Kidney (tissue), 14 donors: ENCODE results near the gene TTC39C. TPM values are rescaled to one million over a fixed set of nuclear protein-coding genes. Genes with fewer than 3 reads are reported as not detected.

Experiments used
- DNase-seq, 5 donors: peaks; one replicate each; pipeline ENCODE4 v3.0.0-alpha.2; 2013 to 2020
- FAIRE-seq: peaks from 2 replicates; lab custom pipeline; 2012; peaks lifted over from hg19 to GRCh38; lab: Jason Lieb, UNC
- H3K27ac ChIP-seq, 2 donors: one replicate each; pipeline ENCODE4 v1.7.0; 2013; ENCODE audit warnings: low read depth in 2 of 2, low read length in 2 of 2, inconsistent platforms in 1 of 2
- H3K27me3 ChIP-seq: one replicate; pipeline ENCODE4 v1.7.1; 2013; ENCODE audit warnings: low read length, inconsistent platforms; ENCODE audit not compliant: control insufficient read depth, insufficient read depth
- H3K36me3 ChIP-seq, 3 donors: one replicate each; pipeline versions ENCODE4 v1.7.0 to v1.7.1; 2013; ENCODE audit warnings: low read length in 3 of 3, control low read depth in 1 of 3, inconsistent platforms in 1 of 3; ENCODE audit not compliant: insufficient read depth in 3 of 3, control insufficient read depth in 2 of 3
- H3K4me1 ChIP-seq, 3 donors: one replicate each; pipeline versions ENCODE4 v1.7.0 to v1.7.1; 2013; ENCODE audit warnings: low read length in 3 of 3, inconsistent platforms in 1 of 3, low read depth in 1 of 3; ENCODE audit not compliant: control insufficient read depth in 2 of 3, insufficient read depth in 2 of 3
- H3K4me3 ChIP-seq, 3 donors: one replicate each; pipeline versions ENCODE4 v1.7.0 to v1.8.1; 2013; ENCODE audit warnings: low read length in 3 of 3, control low read depth in 1 of 3, inconsistent platforms in 1 of 3
- H3K9ac ChIP-seq, 3 donors: one replicate each; pipeline versions ENCODE4 v1.7.0 to v1.7.1; 2013; ENCODE audit warnings: low read length in 3 of 3, control low read depth in 1 of 3, inconsistent platforms in 1 of 3
- H3K9me3 ChIP-seq, 3 donors: one replicate each; pipeline versions ENCODE4 v1.7.0 to v1.7.1; 2013; ENCODE audit warnings: low read length in 3 of 3, control low read depth in 1 of 3, inconsistent platforms in 1 of 3; ENCODE audit not compliant: control insufficient read depth in 2 of 3, insufficient read depth in 1 of 3
- intact Hi-C: fragments of 100-400 bp; cut with DNase I; formaldehyde crosslinking; loops from one replicate; pipeline ENCODE4 v1.11.1; 2022
- polyA plus RNA-seq: library from polyadenylated mRNA; stranded (reverse); fragments of 350-450 nt; fragmentation: Illumina TruSeq; extraction: RNeasy Lipid Tissue Mini Kit (QIAGEN cat#74804); gene quantifications from one replicate; pipeline ENCODE4 v1.2.3, GENCODE V29; 2014; ENCODE audit warnings: low read depth, low replicate concordance; ENCODE audit not compliant: insufficient read depth
- total RNA-seq: library from RNA; stranded (reverse); fragmentation: NEBNext Ultra II Directional; extraction: Animal tissue kit (Norgen Biotek cat#: 25700); gene quantifications from one replicate; pipeline ENCODE4 v1.2.1, GENCODE V29; 2021
- TF ChIP-seq, protein P1 (sequence below): IDR thresholded peaks from 3 replicates; pipeline ENCODE4 v1.5.1; 2012; ENCODE audit warnings: mild to moderate bottlenecking, moderate library complexity, borderline replicate concordance; ENCODE audit not compliant: insufficient read depth; ENCODE audit errors: extremely low read depth
- donor health status: control.
- donor health status: control.
- donor health status: control.
- donor health status: control.
- donor health status: control.
- donor health status: DM: yes; HTN: yes; CAD: no.
- donor health status: Normal renal cell carcinoma (clear cell type).

Gene TTC39C
- total and polyA plus RNA-seq, 2 donors from 2014 or later: 2.8 to 17.4 TPM

DNA sequence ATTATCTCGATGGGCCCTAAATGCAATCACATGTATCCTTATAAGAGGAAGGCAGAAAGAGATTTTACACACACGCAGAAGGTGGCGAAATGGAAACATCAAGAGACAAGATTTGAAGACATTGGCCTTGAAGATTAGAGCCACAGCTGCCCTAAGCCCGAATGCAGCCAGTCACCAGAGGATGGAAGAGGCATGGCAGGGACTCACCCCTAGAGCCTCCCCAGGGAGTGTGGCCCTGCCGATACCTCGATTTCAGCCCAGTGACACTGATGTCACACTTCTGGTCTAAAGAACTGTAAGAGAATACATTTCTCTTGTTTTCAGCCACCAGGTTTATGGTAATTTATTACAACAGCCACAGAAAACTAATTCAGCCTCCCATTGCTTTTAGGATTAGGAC lies 17.4 kb downstream of the TTC39C start:
- H3K4me3 ChIP-seq: no peak overlapping the region
- no peaks in the 10 kb centered on the region for H3K4me1 ChIP-seq
- TF ChIP-seq, protein P1, sequence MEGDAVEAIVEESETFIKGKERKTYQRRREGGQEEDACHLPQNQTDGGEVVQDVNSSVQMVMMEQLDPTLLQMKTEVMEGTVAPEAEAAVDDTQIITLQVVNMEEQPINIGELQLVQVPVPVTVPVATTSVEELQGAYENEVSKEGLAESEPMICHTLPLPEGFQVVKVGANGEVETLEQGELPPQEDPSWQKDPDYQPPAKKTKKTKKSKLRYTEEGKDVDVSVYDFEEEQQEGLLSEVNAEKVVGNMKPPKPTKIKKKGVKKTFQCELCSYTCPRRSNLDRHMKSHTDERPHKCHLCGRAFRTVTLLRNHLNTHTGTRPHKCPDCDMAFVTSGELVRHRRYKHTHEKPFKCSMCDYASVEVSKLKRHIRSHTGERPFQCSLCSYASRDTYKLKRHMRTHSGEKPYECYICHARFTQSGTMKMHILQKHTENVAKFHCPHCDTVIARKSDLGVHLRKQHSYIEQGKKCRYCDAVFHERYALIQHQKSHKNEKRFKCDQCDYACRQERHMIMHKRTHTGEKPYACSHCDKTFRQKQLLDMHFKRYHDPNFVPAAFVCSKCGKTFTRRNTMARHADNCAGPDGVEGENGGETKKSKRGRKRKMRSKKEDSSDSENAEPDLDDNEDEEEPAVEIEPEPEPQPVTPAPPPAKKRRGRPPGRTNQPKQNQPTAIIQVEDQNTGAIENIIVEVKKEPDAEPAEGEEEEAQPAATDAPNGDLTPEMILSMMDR: no peak
- H3K9ac ChIP-seq: no peak overlapping the region
- no peak overlapping the region for H3K27ac ChIP-seq
- no peaks in the 10 kb centered on the region for H3K36me3 ChIP-seq
- intact Hi-C loops: loop anchor here (10.0 kb wide), 1 partner anchor 57 kb away; no protein-coding TSS in a partner anchor
- H3K9me3 ChIP-seq: no peaks in the 10 kb centered on the region
- FAIRE-seq: no peak
- DNase-seq: no peak
- no peaks in the 10 kb centered on the region for H3K27me3 ChIP-seq

DNA sequence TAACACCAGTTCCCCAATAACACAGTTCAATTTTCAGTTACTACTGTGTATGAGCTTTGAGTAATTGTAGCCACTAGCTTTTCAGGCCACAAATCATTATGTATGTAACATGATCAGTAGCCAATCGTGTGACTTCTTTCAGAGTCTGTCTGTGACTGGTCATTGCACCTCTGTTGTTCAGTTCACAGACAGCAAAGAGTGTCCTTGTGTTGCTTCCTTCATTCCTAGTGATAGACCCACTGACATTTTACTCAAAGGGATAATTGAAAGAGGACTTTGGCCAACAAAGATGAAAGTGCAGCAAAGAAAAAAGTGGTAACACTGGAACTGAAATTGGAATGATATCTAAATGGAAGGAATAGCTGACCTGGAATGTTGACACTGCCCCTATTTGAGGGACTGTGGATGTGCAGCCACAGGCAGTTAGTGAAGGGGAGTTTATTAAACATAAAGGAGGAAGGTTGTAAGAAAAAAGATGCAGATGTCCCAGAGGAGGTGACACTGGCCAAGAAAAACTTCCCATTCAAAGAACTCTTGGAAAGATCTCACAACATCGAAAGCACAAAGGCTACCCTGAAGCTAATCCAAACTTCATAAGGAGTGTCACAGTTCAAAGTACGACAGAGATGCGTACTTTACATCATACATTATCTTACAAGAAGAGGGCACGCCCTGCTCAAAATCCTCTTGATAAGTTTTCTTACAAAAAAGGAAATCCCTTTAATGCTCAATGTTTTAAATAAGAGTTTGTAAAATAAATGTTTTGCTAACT lies 19.3 kb downstream of the TTC39C start:
- intact Hi-C loops: loop anchor here (10.0 kb wide), 1 partner anchor 59 kb away; no protein-coding TSS in a partner anchor
- H3K27ac ChIP-seq: no peak overlapping the region
- TF ChIP-seq, protein P1: no peak
- FAIRE-seq (no peak), DNase-seq (no peak)
- no peaks in the 10 kb centered on the region for H3K36me3 ChIP-seq
- H3K9ac ChIP-seq: no peak overlapping the region
- H3K4me3 ChIP-seq: no peak overlapping the region
- no peaks in the 10 kb centered on the region for H3K4me1 ChIP-seq
- H3K9me3 ChIP-seq: no peaks in the 10 kb centered on the region
- no peaks in the 10 kb centered on the region for H3K27me3 ChIP-seq

DNA sequence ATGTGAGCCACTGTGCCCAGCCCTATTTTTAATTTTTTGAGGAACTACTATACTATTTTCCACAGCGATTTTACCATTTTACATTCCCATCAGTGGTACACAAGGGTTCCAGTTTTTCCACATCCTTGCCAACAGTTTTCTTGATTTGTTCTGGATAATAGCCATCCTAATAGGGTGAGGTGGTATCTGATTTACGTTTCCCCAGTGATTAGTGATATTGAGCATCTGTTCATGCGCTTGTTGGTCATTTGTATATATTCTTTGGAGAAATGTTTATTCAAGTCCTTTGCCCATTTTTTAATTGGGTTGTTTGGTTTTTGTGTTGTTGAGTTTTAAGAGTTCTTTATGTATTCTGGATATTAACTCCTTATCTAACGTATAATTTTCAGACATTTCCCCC lies 20.8 kb downstream of the TTC39C start:
- no peak overlapping the region for H3K9ac ChIP-seq
- DNase-seq (no peak), FAIRE-seq (no peak)
- no peaks in the 10 kb centered on the region for H3K27me3 ChIP-seq
- H3K9me3 ChIP-seq: no peaks in the 10 kb centered on the region
- no peak overlapping the region for H3K27ac ChIP-seq
- H3K4me1 ChIP-seq: no peaks in the 10 kb centered on the region
- TF ChIP-seq, protein P1: no peak
- intact Hi-C loops: loop anchor here (10.0 kb wide), 1 partner anchor 61 kb away; no protein-coding TSS in a partner anchor
- no peaks in the 10 kb centered on the region for H3K36me3 ChIP-seq
- H3K4me3 ChIP-seq: no peak overlapping the region
